GM12878 (cell line): ENCODE data around the gene PLEKHA1. TPM values are rescaled to one million over a fixed set of nuclear protein-coding genes. Genes with fewer than 3 reads are reported as not detected.

Source experiments
- ATAC-seq: fragments of 200-7000 bp; cut with Tn5 transposase; 3 replicates; pipeline ENCODE4 v1.9.1; 2020; ENCODE audit warnings: mild to moderate bottlenecking, moderate library complexity
- BruUV-seq: library from RNA; stranded (reverse); fragments of 400-500 nt; replicated peaks from 2 replicates; lab custom pipeline; 2021; lab: Mats Ljungman, UMichigan
- CTCF ChIA-PET: fragments of 300-600 bp; sonication (Branson Sonifier 250); formaldehyde crosslinking; extraction: SDS; loops from one replicate; lab custom pipeline; 2021; ENCODE audit warnings: inconsistent platforms; lab: Yijun Ruan, JAX
- POLR2A ChIA-PET: fragments of 350-600 bp; formaldehyde crosslinking; extraction: SDS; loops from one replicate; lab custom pipeline; 2021; ENCODE audit warnings: inconsistent platforms; lab: Charles Lee
- RAD21 ChIA-PET: fragments of 300-600 bp; sonication (Branson Sonifier 250); formaldehyde crosslinking; loops from one replicate; lab custom pipeline; 2023; ENCODE audit warnings: antibody characterized with exemption; ENCODE audit not compliant: unreplicated experiment; lab: Charles Lee
- SMC1A ChIA-PET: fragments of 300-600 bp; sonication (Branson Sonifier 250); formaldehyde crosslinking; loops from one replicate; lab custom pipeline; 2023; ENCODE audit not compliant: unreplicated experiment, uncharacterized antibody; lab: Charles Lee
- DNase-seq: peaks from one replicate; pipeline ENCODE4 v3.0.0-alpha.2; 2011; ENCODE audit warnings: low read depth, low spot score
- FAIRE-seq: peaks from 3 replicates; lab custom pipeline; 2011; peaks lifted over from hg19 to GRCh38; lab: Jason Lieb, UNC
- H2AFZ ChIP-seq: 2 replicates; pipeline ENCODE4 v1.6.0; 2011; ENCODE audit warnings: low read depth, low read length, control low read depth; ENCODE audit not compliant: control insufficient read depth
- H3K27ac ChIP-seq: 2 replicates; pipeline ENCODE4 v1.5.1; 2011; ENCODE audit warnings: control low read depth; ENCODE audit not compliant: control insufficient read depth, insufficient read depth
- H3K27me3 ChIP-seq, 2 experiments: replicated peaks in 1 of 2; 2 replicates each; pipeline versions ENCODE4 v1.6.0 to v1.6.1; 2011; ENCODE audit warnings: low read length in 1 of 2; ENCODE audit not compliant: control insufficient read depth in 2 of 2, insufficient read depth in 2 of 2
- H3K36me3 ChIP-seq, 2 experiments: 2 replicates each; pipeline ENCODE4 v1.5.1; 2011; ENCODE audit warnings: low read length in 1 of 2; ENCODE audit not compliant: control insufficient read depth in 2 of 2, insufficient read depth in 2 of 2
- H3K4me1 ChIP-seq: 2 replicates; pipeline ENCODE4 v1.6.1; 2011; ENCODE audit warnings: mild to moderate bottlenecking, low read length, moderate library complexity, mixed read lengths; ENCODE audit not compliant: control insufficient read depth, insufficient read depth
- H3K4me2 ChIP-seq: 2 replicates; pipeline ENCODE4 v1.6.0; 2011; ENCODE audit warnings: control low read depth; ENCODE audit not compliant: control insufficient read depth, insufficient read depth
- H3K4me3 ChIP-seq: fragments of 200-600 bp; sonication (generic); 2 replicates; pipeline ENCODE4 v1.5.1; 2016
- H3K79me2 ChIP-seq: 2 replicates; pipeline ENCODE4 v1.6.0; 2011; ENCODE audit warnings: low read length; ENCODE audit not compliant: control insufficient read depth, insufficient read depth
- H3K9ac ChIP-seq: 2 replicates; pipeline ENCODE4 v1.8.0; 2011; ENCODE audit warnings: low read length, control low read depth, mixed read lengths; ENCODE audit not compliant: control insufficient read depth, insufficient read depth
- H3K9me3 ChIP-seq: replicated peaks from 3 replicates; pipeline ENCODE4 v1.5.1; 2011; ENCODE audit warnings: mild to moderate bottlenecking, low read length; ENCODE audit not compliant: control insufficient read depth, insufficient read depth
- H4K20me1 ChIP-seq: 2 replicates; pipeline ENCODE4 v1.6.0; 2011; ENCODE audit not compliant: control insufficient read depth, insufficient read depth
- BRCA1 ChIP-seq: IDR thresholded peaks from 2 replicates; pipeline ENCODE4 v1.6.1; 2011; ENCODE audit warnings: low read depth, low read length, improper control_type of control experiment
- CHD2 ChIP-seq: IDR thresholded peaks from 2 replicates; pipeline ENCODE4 v1.6.1; 2011; ENCODE audit warnings: low read depth, low read length, improper control_type of control experiment, borderline replicate concordance
- GABPA ChIP-seq: IDR thresholded peaks from 2 replicates; pipeline ENCODE4 v1.6.1; 2014; ENCODE audit warnings: antibody characterized with exemption, low read depth, mild to moderate bottlenecking, inconsistent platforms
- IRF3 ChIP-seq: fragments of 450-650 bp; IDR thresholded peaks from 2 replicates; pipeline ENCODE4 v1.6.1; 2014; ENCODE audit warnings: mild to moderate bottlenecking
- LARP7 ChIP-seq: fragments of 450-650 bp; IDR thresholded peaks from 2 replicates; pipeline ENCODE4 v1.6.1; 2017; ENCODE audit warnings: mild to moderate bottlenecking
- POU2F2 ChIP-seq: IDR thresholded peaks from 3 replicates; pipeline ENCODE4 v1.6.1; 2011; ENCODE audit warnings: low read depth, mild to moderate bottlenecking, low read length, borderline replicate concordance
- SMAD1 ChIP-seq: fragments of 450-650 bp; IDR thresholded peaks from 2 replicates; pipeline ENCODE4 v1.6.1; 2018; ENCODE audit warnings: mild to moderate bottlenecking, low read depth; ENCODE audit not compliant: partially characterized antibody
- WGBS: methylation state at CpG from one replicate; pipeline ENCODE4 v1.1.6; 2016; ENCODE audit warnings: low lambda C conversion rate; ENCODE audit not compliant: insufficient replicate concordance, insufficient coverage; ENCODE audit errors: missing lambda C conversion rate; 5-methylcytosine and 5-hydroxymethylcytosine counted together
- in situ Hi-C: fragments of 300-500 bp; cut with MboI; formaldehyde crosslinking; loops from 9 replicates; pipeline ENCODE4 v1.14.3; 2018; ENCODE audit warnings: mixed read lengths
- intact Hi-C: fragments of 100-400 bp; cut with micrococcal nuclease; formaldehyde crosslinking; loops from one replicate; pipeline ENCODE4 v1.14.2; 2022; ENCODE audit not compliant: unreplicated experiment
- polyA plus RNA-seq, 11 experiments: library from polyadenylated mRNA; depleted of rRNA in 4 of 11; unstranded in 6 of 11; stranded (reverse) in 5 of 11; fragments of >200 nt; fragmentation: Nextera tagmentation in 4 of 11; fragmentation: Illumina TruSeq in 1 of 11; extraction: Ambion mirVana in 4 of 11; extraction: Trizol in 1 of 11; gene quantifications; 1 replicate in 1 of 11; 2 replicates in 10 of 11; pipeline versions ENCODE4 v1.2.1 to v1.2.3, GENCODE V29; 2011 to 2016; ENCODE audit warnings: inconsistent platforms in 2 of 11, missing spikeins in 2 of 11, low read depth in 1 of 11
- total RNA-seq, 4 experiments: library from RNA; depleted of rRNA in 3 of 4; stranded (reverse); fragments of >200 nt in 3 of 4; fragmentation: Illumina TruSeq in 1 of 4; extraction: Trizol in 1 of 4; gene quantifications; 2 replicates each; pipeline versions ENCODE4 v1.2.1 to v1.2.3, GENCODE V29; 2013 to 2021

PLEKHA1 gene
- total and polyA plus RNA-seq, 10 of the 15 experiments (the other 5 are each of a cell fraction or from before 2014, with no cell fraction given) = 0.15 to 6.0 (median 0.32) TPM

- in situ Hi-C loops (loop anchor here (5.0 kb wide), 1 partner anchor 83 kb away; no protein-coding TSS in a partner anchor), intact Hi-C loops (no loop called here)
- no peak for TF ChIP-seq GABPA
- no peak for TF ChIP-seq LARP7
- TF ChIP-seq CHD2 = no peak
- TF ChIP-seq SMAD1 = no peak
- no peak for TF ChIP-seq BRCA1
- no peak for TF ChIP-seq POU2F2
- TF ChIP-seq IRF3 = no peak
- H4K20me1 ChIP-seq = no peaks in the 10 kb centered on the region
- no peak for ATAC-seq
- H3K9me3 ChIP-seq = no peaks in the 10 kb centered on the region
- no peak overlapping the region for H3K4me3 ChIP-seq
- H2AFZ ChIP-seq = no peak overlapping the region
- H3K4me2 ChIP-seq = no peak overlapping the region
- BruUV-seq = no TSS peak
- H3K4me1 ChIP-seq = no peaks in the 10 kb centered on the region; the same call in 1 of the 2 replicates
- no peak for FAIRE-seq
- peaks cover 0 to 4% of the 10 kb centered on the region in 2 experiments; a peak in 2 of 4 replicates for H3K27me3 ChIP-seq
- no peak for DNase-seq
- H3K9ac ChIP-seq = no peak overlapping the region
- H3K36me3 ChIP-seq = no peaks in the 10 kb centered on the region
- ChIA-PET CTCF (interaction anchor here (1.0 to 4.4 kb wide), 7 partner anchors 10 to 221 kb away, joined by 3 to 91 read pairs (median 5); no protein-coding TSS in a partner anchor), POLR2A (no interaction called here), RAD21 (interaction anchor here (1.1 to 2.2 kb wide), 2 partner anchors 11 to 90 kb away, joined by 3 to 11 read pairs; no protein-coding TSS in a partner anchor), SMC1A (interaction anchor here (0.6 to 4.0 kb wide), 2 partner anchors 46 to 90 kb away, joined by 3 to 43 read pairs; no protein-coding TSS in a partner anchor)
- no peaks in the 10 kb centered on the region for H3K79me2 ChIP-seq
- 40% methylated on average over 9 of the region's 9 CpGs for WGBS
- no peak overlapping the region for H3K27ac ChIP-seq
Observed at GRCh38 chr10:122344741-122345258, 29.7 kb upstream of the PLEKHA1 start.
